HEK293T (cell line): ENCODE data around the gene DPYSL4.

ENCODE experiments used
- BHLHE40 ChIP-seq: fragments of 450-650 bp; IDR thresholded peaks from 2 replicates; pipeline ENCODE4 v1.6.1; 2016; ENCODE audit warnings: mild to moderate bottlenecking, moderate library complexity, borderline replicate concordance
- CTBP1 ChIP-seq: fragments of 450-650 bp; IDR thresholded peaks from 2 replicates; pipeline ENCODE4 v1.6.1; 2016; ENCODE audit warnings: borderline replicate concordance
- ELF4 ChIP-seq: fragments of 450-650 bp; IDR thresholded peaks from 2 replicates; pipeline ENCODE4 v1.6.1; 2017; ENCODE audit warnings: antibody characterized with exemption
- FOXA1 ChIP-seq: fragments of 450-650 bp; IDR thresholded peaks from 2 replicates; pipeline ENCODE4 v1.6.1; 2016; ENCODE audit warnings: mild to moderate bottlenecking
- FOXK2 ChIP-seq: fragments of 450-650 bp; IDR thresholded peaks from 2 replicates; pipeline ENCODE4 v1.6.1; 2016; ENCODE audit warnings: mild to moderate bottlenecking
- FOXM1 ChIP-seq: fragments of 450-650 bp; IDR thresholded peaks from 2 replicates; pipeline ENCODE4 v1.6.1; 2017; ENCODE audit warnings: mild to moderate bottlenecking, borderline replicate concordance
- L3MBTL2 ChIP-seq: fragments of 450-650 bp; conservative IDR thresholded peaks from 2 replicates; pipeline ENCODE4 v1.6.1; 2016; ENCODE audit warnings: mild to moderate bottlenecking
- SP1 ChIP-seq: fragments of 450-650 bp; IDR thresholded peaks from 2 replicates; pipeline ENCODE4 v1.6.1; 2017
- SUZ12 ChIP-seq: fragments of 450-650 bp; IDR thresholded peaks from 2 replicates; pipeline ENCODE4 v1.6.1; 2016; ENCODE audit warnings: mild to moderate bottlenecking

DNA sequence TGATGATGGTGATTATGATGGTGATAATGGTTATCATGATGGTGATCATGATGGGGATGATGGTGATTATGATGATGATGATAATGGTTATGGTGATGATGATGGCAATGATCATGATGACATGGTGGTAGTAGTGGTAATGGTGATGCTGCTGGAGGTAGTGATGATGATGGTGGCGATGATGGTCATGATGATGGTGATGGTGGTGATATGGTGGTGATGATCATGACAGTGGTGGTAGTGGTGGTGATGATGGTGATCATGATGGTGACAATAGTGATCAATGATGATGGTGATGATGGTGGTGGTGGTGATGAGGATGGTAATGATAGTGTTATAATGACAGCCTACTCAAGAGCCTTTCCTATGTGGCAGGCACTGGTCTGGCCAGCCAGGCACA, 31.8 kb upstream of the DPYSL4 start:
- TF ChIP-seq BHLHE40 (no peak), FOXK2 (no peak), ELF4 (no peak), SP1 (no peak), SUZ12 (no peak), FOXM1 (no peak), FOXA1 (no peak), L3MBTL2 (no peak), CTBP1 (no peak)
